GM19035 (cell line): ENCODE data around the gene ENDOG.
"Not testable (repeated sequence)": the region's sequence is repeated elsewhere in the genome, so short reads cannot be mapped to it uniquely, and the experiment has no call there.

ENCODE experiments used
- ATAC-seq: cut with Tn5 transposase; IDR thresholded peaks from one replicate; pipeline ENCODE4 v1.9.1; 2021; ENCODE audit not compliant: unreplicated experiment

Gene ENDOG

DNA sequence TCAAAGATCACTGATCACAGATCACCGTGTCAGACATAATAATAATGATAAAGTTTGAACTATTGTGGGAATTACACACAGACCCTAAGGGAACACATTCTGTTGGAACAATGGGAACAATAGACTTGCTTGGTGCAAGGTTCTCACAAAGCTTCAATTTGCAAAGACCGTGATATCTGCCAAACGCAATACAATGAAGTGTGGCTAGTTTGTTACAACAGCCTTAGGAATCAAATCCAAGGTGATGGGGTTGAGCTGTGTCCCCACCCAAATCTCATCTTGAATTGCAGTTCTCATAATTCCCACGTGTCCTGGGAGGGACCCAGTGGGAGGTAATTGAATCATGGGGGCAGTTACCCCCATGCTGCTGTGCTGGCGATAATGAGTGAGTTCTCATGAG, 42.6 kb downstream of the ENDOG start:
- ATAC-seq = no peak

DNA sequence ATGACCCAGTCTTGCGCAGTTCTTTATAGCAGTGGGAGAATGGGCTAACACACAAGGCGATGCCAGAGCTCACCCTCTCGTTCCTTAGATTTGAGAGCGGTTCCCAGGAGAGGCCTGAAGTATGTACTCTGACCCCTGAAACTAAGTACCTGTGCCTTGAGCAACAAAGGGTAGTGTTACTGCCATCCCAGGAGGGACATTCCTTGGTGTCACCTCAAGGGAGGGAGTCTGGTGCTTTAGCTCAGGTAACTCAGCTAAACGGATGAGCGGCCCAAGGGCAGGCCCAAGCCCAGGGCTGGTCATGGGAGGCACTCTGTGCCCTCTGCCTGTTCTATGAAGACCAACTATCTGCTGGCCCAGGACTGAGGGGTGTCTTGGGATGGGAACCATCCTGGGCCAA, 43.2 kb downstream of the ENDOG start:
- no peak for ATAC-seq

DNA sequence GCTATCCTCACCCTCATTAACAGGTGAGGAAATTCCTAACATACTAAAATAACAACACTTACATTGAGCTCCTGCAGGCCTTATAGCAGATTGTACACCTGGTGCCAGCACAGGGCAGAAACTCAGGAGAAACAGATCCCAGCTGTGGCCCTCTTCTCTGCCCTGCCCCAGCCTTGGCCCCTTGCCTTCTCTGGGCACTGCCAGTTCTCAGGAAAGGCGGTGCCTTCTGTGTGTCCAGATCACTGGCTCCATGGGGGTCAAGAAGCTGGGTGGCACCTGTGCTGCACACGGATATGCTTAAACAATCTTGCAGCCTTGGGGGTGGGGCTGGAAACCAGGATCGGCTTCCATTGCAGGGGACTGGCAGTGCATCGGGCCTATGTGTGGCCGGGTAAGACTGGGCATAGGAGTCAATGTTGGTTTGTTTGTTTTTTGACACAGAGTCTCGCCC, 44.1 kb downstream of the ENDOG start:
- no peak for ATAC-seq

DNA sequence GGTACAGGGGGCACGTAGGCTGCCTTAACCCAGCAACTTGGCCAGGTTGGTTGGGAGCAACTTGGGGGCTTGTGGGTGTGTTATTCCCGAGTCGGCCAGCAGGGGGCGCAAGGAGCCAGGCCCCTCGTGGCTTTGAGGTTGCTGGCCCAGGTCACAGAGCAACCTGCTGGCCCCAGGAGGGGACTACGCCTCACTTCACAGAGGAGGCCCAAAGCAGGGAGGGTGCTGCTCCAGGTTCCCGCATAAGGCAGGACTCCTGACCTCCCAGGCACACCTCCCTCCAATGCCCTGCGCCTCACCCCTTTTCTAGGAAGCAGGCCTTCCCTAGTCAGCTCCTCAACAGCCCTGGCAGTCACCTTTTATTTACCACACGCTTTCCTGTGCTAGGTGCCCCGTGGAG, 45.3 kb downstream of the ENDOG start:
- peak; percentile 64 for ATAC-seq

DNA sequence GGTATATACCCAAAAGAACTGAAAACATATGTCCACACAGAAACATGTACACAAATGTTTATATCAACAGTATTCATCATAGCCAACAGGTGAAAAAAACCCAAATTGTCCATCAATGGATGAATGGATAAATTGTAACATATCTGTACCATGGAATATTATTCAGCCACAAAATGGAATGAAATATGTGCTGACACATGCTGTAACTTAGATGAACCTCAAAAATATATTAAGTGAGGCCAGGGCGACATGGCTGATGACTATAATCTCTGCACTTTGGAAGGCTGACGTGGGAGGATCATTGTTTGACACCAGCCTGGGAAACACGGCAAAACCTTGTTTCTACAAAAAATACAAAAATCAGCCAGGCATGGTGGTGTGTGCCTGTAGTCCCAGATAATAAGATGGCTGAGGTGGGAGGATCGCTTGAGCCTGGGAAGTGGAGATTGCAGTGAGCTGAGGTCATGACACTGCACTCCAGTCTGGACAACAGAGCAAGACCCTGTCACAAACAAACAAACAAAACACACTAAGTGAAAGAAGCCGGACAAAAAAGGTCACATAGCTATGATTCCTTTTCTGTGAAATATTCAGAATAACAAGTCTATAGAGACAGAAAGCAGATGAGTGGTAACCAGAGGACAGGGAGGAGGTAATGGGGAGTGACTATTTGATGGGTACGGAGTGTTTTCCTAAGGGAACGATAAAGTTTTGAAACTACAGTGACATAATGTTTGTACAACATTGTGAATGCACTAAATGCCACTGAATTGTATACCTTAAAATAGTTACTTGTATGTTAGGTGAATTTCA, 52.0 kb downstream of the ENDOG start:
- no peak for ATAC-seq

DNA sequence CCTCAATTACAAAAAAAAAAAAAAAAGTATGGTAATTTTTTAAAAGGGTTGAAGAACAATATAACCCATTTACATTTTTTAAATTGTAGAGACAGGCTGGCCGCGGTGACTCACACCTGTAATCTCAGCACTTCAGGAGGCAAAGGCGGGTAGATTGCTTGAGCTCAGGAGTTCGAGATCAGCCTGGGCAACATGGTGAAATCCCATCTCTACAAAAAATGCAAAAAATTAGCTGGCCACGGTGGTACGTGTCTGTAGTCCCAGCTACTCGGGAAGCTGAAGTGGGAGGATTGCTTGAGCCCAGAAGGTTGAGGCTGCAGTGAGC, 52.6 kb downstream of the ENDOG start:
- not testable (repeated sequence) for ATAC-seq
